ENCODE results near the gene STARD10.

Gene STARD10

GRCh38 chr11:72780296-72781062 is 13.4 kb downstream of the STARD10 start:
- DNase-seq (ENCODE audit: low read depth) = no peak

DNA sequence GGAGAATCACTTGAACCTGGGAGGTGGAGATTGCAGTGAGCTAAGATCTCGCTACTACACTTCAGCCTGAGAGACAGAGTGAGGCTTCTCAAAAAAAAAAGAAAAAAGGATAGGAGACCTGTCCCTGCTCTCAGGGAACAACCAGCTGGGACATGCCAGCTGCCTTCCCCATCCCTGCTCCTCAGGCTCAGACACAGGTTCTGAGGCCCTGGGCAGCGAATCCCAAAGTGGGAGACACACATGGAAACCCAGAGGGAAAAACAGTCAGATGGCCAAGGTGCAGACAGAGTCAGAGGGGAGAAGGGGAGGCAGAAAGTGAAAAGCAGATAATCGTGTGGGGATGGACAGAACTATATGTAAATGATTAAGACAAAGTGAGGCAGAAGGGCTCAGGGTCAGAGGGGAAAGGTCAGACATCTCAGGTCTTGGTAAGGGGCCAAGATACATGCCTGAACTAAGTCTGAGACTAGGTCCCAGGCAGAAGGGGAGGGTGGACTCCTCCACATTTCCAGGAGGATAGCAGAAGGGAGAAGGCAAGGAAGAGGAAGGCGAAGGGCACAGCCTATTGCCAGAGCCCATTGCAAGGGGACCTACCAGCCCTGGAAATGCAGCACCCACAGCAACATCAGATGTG is 14.2 kb downstream of the STARD10 start:
- DNase-seq (ENCODE audit: low read depth) = no peak

- DNase-seq (ENCODE audit: low read depth) = no peak
These were observed 15.0 kb downstream of the STARD10 start for GRCh38 chr11:72778535-72779494.

DNA sequence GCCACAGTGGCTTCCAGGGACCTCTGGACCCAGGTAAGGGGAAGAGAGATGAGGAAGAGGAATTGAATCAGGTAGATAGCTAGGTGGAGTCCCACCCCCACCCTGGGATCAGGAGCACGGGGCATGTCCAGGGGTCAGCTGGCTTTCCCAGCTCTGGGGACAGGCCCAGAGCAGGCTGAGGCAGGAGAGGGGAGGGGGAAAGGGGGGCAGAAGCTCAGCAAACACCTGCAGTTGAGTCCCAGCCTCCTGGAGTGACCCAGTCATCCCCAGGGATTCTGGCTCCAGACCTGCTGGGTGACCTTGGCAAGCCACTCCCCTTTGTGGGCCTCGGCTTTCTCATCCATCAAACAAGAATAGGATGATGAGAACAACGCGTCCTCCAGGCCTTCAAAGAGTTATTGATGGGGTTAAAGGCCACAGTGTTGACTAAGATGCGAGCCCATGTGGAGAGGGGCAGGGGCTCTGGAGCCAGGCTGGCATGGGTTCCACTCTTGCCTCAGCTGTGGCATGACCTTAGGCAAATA is 16.0 kb downstream of the STARD10 start:
- no peak for DNase-seq (ENCODE audit: low read depth)

DNA sequence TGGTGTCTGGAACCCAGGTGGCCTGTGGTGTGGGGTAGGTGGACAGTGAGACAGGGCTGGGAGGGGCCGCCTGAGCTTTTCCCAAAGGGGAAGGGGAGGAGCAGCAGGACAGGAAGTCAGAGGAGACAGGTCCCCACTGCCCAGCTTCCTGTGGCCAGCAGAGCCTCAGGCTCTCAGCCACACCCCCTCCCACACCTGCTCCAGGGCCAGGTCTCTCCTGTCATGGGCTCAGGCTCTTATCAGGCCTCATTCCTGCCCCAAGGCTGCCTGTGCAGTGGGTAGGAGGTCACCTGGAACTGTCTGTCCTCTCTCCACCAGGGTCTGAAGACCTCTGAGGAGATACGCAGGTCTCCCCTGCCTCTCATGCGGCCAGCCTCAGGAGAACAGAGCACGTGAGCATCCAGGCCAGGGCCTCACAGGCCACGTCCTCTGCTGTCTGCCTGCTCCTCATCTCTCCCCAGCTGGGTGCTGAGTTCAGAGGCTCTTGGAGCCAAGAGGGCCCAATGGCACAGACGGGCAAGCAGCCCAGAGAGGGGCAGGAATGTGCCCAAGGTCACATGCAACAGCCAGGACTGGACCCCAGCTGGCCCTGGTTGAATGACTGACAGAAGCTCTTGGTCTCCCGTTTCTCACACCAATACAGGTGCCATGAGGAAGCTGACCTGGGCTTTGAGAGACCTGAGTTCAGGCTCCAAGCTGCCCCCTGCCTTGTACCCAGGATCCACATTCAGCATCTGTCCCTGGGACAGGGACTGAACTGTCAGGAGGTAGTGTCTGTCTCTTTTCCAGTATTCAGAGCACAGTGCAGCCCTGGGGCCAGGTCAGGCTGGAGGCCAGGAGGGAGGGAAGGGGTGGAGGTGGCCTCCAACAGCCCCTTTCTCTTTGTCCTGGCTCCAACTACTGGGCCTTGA is 16.7 kb downstream of the STARD10 start:
- no peak for DNase-seq (ENCODE audit: low read depth)

GRCh38 chr11:72776117-72776843 is 17.6 kb downstream of the STARD10 start:
- no peak for DNase-seq (ENCODE audit: low read depth)

DNA sequence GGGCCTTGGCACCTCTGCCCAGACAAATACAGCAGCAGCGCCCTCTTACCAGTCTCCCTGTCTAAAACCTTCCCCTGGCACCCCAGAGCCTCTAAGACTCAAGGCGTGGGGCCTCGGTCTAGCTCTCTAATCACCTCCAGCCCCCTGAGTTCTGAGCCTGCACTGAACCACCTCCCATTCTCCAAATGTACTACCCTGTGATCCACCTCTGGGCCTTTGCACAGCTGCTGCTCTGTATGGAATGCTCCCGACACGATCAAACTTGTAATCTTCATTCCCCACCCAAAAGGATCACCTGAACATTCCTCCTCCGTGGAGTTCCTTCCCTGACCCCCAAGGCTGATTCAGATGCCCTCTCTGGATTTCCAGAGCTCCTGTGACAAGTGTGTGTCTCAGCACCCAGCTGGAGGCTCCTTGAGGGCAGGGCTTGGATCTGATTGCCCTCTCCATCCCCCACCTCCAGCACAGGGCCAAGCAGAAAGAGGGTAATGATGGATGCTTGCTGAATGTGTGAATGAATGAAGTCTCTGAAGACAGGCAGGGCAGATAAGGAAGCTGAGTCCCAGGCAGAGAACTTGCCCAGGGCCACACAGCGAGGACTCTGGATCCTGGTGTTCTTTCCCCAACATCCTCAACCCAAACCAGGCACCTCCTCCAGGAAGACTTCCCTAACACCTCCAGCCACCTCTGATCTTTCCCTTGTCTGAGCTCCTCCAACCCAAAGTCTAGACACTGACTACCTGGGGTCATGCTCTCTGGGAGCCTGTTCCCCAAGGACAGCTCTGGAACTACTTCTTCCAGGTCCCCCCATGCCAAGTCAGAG is 18.3 kb downstream of the STARD10 start:
- DNase-seq (ENCODE audit: low read depth) = no peak

GRCh38 chr11:72774499-72774898 is 19.3 kb downstream of the STARD10 start:
- no peak for DNase-seq (ENCODE audit: low read depth)

GRCh38 chr11:72773696-72774095 is 20.2 kb downstream of the STARD10 start:
- no peak for DNase-seq (ENCODE audit: low read depth)

GRCh38 chr11:72773291-72773690 is 20.6 kb downstream of the STARD10 start:
- DNase-seq (ENCODE audit: low read depth) = no peak

- no peak for DNase-seq (ENCODE audit: low read depth)
These were observed 21.8 kb downstream of the STARD10 start for GRCh38 chr11:72772059-72772458.

DNA sequence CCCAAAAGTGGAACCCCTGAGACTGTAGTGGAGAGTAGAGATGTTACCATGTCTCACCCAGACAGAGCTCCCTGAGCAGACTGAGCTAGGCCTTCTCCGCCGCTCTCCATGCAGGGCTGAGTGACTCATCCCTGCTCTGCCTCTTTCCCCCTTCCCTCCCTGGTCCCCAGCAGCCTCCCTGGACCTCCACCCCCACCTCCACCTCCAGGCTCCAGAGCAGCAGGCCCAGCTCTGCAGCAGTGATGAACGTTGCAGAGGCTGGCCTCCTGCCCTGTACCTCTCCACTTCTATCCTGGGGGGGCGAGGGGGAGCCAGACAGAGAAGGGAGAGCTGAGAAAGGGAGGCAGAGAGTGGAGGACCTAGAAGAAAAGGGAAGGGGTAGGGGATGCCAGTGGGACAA is 22.3 kb downstream of the STARD10 start:
- no peak for DNase-seq (ENCODE audit: low read depth)

DNA sequence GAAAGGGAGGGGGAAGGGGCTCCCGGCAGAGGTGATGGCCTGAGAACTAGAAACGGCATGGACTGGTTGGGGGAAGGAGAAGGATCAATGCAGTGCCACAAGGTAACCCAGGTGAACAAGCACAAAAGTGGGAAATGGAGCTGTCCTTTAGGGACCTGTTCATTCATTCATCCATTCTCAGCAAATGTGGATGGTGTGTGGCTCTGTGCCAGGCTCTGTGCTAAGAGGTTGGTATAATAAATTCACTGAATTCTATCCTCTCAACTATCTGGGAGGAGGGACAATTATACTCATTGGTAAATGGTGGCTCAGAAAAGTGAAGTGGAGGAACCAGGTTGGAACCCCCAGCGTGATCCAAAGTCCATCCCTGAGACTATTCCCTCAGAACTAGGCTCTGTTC is 23.0 kb downstream of the STARD10 start:
- no peak for DNase-seq (ENCODE audit: low read depth)

DNA sequence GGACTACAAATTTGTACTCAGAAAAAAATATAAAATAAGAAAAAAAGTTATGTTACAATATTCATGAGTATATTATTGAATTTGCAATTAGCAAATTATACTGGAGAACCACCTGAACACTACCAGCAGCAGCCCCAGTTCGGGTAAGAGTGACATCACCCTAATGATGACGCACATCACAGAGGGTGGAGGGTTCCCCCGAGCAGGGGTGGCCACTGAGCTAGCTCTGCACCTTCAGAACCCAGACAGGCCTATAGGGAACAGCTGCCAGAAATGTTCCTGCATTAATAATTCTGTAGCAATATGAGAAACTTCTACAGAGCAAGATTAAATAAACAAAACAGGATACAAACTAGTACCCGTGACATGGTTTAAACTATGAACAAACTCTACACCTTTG is 24.2 kb downstream of the STARD10 start:
- DNase-seq (ENCODE audit: low read depth) = no peak

- DNase-seq (ENCODE audit: low read depth) = no peak
These were observed 25.3 kb downstream of the STARD10 start for GRCh38 chr11:72768581-72768980.

- no peak for DNase-seq (ENCODE audit: low read depth)
These were observed 26.4 kb downstream of the STARD10 start for GRCh38 chr11:72767203-72768062.

DNA sequence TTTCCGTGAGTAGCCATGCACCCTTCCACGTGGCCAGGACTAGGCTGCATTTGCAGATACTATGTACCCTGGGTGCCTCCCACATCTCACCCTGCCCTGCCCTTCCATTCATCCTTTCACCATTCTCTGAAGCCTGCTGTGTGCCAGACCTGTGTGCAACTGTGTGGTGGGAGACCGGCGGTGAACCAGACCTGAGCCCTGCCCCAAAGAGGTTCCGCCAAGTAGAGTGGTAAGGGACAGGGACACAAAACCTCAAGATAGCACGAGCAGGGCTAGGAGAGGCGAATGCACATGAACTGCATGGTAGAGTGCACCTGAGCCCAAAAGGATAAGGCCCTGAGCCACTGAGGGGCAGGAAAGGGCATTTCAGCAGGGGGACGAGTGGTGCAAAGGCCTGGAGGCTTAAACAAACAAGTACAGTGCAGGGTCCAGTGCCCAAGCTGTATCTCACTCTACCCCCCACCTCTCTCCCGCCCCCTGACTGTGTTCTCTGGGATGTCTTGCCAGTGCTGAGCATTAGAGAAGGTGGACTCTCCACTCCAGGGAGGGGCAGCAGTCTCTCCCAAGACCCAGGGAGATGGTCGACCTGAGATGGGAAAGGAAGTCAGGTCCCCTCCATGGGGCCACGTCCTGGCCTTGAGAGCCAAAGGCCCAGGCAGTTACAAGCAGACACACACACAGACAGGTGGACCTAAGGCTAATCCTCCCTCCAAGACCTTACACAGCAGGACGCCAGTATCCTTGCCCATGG is 27.5 kb downstream of the STARD10 start:
- DNase-seq (ENCODE audit: low read depth) = no peak

DNA sequence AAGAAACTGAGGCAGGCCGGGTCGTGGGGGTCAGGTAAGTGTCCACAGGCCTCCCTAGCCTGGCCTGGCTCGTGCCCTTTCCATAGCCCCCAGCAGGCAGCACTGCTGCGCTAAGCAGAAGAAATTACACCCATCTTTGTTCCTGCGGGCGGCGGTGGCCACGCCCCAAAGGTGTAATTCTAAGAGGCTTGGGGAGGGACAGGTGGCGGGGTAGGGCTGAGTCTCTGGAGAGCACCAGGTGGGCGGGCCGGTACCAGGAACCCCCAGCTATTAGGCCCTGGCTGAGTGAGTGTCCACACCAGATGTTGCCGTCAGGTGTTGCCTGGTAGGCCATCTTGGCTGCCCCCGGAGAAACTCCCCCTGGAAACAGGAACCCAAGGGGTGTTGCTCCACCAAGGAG is 29.3 kb downstream of the STARD10 start:
- DNase-seq (ENCODE audit: low read depth) = no peak

Data from activated T-helper 9 cell treated with anti-CD3 and anti-CD28 coated beads, Interleukin-2, amount 50 U/mL, for 16 hours (primary cell).